Esophagus (tissue), 2 donors: Measurements from ENCODE around the gene LPAR2. TPM values are rescaled to one million over a fixed set of nuclear protein-coding genes. Genes with fewer than 3 reads are reported as not detected.

ENCODE experiments used
- H3K27ac ChIP-seq, 2 donors: one replicate each; pipeline ENCODE4 v1.5.1; 2013; ENCODE audit warnings: low read depth in 2 of 2, mild to moderate bottlenecking in 2 of 2, inconsistent platforms in 1 of 2, low read length in 1 of 2, moderate library complexity in 1 of 2
- H3K27me3 ChIP-seq, 2 donors: one replicate each; pipeline ENCODE4 v1.6.1; 2013; ENCODE audit warnings: low read length in 2 of 2, control low read depth in 1 of 2, mild to moderate bottlenecking in 1 of 2; ENCODE audit not compliant: insufficient read depth in 2 of 2, control insufficient read depth in 1 of 2
- H3K36me3 ChIP-seq, 2 donors: one replicate each; pipeline ENCODE4 v1.6.1; 2013; ENCODE audit warnings: low read length in 1 of 2; ENCODE audit not compliant: control insufficient read depth in 2 of 2, insufficient read depth in 2 of 2
- H3K4me1 ChIP-seq, 2 donors: one replicate each; pipeline ENCODE4 v1.6.1; 2013; ENCODE audit warnings: low read length in 1 of 2; ENCODE audit not compliant: control insufficient read depth in 2 of 2, insufficient read depth in 2 of 2
- H3K4me3 ChIP-seq, 2 donors: one replicate each; pipeline ENCODE4 v1.5.1; 2013; ENCODE audit warnings: low read length in 2 of 2, mild to moderate bottlenecking in 2 of 2, low read depth in 1 of 2, moderate library complexity in 1 of 2
- H3K9me3 ChIP-seq, 2 donors: one replicate each; pipeline ENCODE4 v1.6.1; 2013; ENCODE audit warnings: mild to moderate bottlenecking in 2 of 2, low read depth in 1 of 2, low read length in 1 of 2, moderate library complexity in 1 of 2; ENCODE audit not compliant: control insufficient read depth in 2 of 2, insufficient read depth in 1 of 2
- WGBS, 2 donors: extraction: QIAGEN DNeasy Blood & Tissue Kit; methylation state at CpG; one replicate each; pipeline ENCODE4 v1.1.7; 2013; 5-methylcytosine and 5-hydroxymethylcytosine counted together
- polyA plus RNA-seq, 2 donors: library from polyadenylated mRNA; stranded (reverse); fragments of 200-250 nt; gene quantifications; one replicate each; pipeline ENCODE4 v1.2.3, GENCODE V29; 2013
- donor health status: healthy with polysubstance abuse.
- donor health status: Bipolar disorder and iron deficiency.

The LPAR2 gene
- polyA plus RNA-seq, 2 donors: 8.3 to 10.3 TPM

DNA sequence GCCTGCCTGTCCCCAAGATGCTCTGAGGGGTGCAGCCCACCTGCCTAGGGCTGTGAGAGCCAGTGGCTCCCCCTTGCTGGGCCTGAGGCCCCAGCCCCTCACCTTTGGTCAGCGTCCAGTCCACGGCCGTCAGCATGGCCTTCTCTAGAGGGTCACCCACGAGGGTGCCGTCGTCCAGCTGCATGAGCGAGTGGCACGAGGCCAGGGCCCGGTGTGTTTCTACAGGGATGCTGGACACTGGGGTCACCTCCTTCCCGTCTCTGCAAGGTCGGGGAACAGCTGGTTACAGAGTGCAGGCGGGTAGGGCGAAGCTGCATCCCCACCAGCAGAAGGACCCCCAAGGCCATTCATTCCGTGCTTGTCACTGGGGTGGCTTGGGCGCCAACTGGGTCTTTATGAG, 26.4 kb upstream of the LPAR2 start:
- Histone ChIP-seq H3K4me3 (no peak overlapping the region), H3K9me3 (no peaks in the 10 kb centered on the region), H3K4me1 (peaks cover 0 to 3% of the 10 kb centered on the region in 2 donors), H3K27ac (no peak overlapping the region), H3K27me3 (no peaks in the 10 kb centered on the region), H3K36me3 (peaks cover 39 to 81% of the 10 kb centered on the region in 2 donors)
- WGBS, 2 donors: 93 to 96% methylated on average over 15 of the region's 15 CpGs

- Histone ChIP-seq H3K36me3 (peaks cover 39 to 84% of the 10 kb centered on the region in 2 donors), H3K9me3 (no peaks in the 10 kb centered on the region), H3K4me1 (peaks cover 0 to 2% of the 10 kb centered on the region in 2 donors), H3K27me3 (no peaks in the 10 kb centered on the region), H3K4me3 (no peak overlapping the region), H3K27ac (no peak overlapping the region)
- WGBS, 2 donors: 94 to 95% methylated on average over 23 of the region's 23 CpGs
Measured at GRCh38 chr19:19653597-19654147, 25.7 kb upstream of the LPAR2 start.

DNA sequence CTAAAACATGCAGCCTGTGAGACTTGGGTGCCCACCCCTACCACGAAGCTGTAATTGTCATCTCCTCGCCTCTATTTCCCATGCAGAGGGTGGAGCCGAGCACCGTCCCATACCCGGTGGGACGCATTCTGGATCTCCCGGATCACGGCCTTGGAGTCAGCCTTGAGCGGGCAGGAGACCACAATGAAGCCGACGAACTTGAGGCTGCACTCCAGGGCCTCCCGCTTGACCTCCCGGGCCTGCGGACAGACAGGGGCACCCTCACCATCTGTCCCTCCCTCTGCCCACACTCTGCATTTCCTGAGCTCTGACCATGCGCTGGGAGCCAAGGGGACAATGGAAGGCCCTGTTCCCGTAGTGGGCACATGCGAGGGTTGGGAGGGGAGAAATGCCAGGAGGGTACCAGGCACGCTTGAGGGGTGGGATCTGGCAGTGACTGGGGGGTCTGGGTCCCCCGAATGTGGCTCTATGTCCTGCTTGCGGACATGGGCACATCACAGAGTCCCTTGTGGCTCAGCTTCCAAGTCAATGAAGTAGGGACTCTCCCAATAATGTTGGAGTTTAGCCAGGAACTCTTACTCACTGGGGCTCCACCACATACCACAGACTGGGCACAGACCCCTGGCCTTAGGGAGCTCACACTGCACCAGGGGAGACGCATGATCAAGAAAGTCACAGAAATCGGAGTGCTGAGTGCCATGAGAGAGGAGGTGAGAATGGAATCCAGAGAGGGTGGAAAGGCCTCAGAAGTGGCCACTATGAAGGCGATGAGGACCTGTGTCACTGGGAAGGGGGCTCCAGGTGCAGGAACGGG, 24.7 kb upstream of the LPAR2 start:
- 92 to 94% methylated on average over 24 of the region's 24 CpGs for WGBS, 2 donors
- H3K4me1 ChIP-seq: no peaks in the 10 kb centered on the region
- no peaks in the 10 kb centered on the region for H3K27me3 ChIP-seq
- no peak overlapping the region for H3K4me3 ChIP-seq
- no peaks in the 10 kb centered on the region for H3K9me3 ChIP-seq
- H3K36me3 ChIP-seq: peaks cover 39 to 81% of the 10 kb centered on the region in 2 donors
- no peak overlapping the region for H3K27ac ChIP-seq

DNA sequence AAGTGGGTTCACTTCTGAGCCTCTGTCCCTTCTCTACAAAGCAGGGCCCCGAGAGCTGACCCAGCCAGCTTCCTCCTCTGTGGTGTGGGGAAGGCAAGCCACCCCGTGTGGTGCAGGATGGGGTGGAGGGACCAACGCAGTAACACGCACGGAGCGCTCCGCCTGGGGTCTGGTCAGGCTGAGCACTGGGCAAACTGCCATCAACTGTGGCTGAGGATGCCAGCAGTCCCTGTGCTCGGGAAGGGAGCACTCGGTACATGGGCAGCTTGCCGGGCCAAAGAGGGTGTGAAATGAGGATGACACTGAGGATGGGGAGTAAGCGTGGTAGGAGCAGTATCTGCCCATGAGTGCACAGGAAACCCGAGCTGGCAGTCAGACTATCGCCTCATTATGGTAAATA, 23.1 kb upstream of the LPAR2 start:
- peaks cover 45 to 81% of the 10 kb centered on the region in 2 donors for H3K36me3 ChIP-seq

GRCh38 chr19:19650331-19650730, 22.3 kb upstream of the LPAR2 start:
- Histone ChIP-seq H3K36me3 (peaks cover 40 to 81% of the 10 kb centered on the region in 2 donors), H3K27ac (no peak overlapping the region), H3K9me3 (no peaks in the 10 kb centered on the region), H3K27me3 (no peaks in the 10 kb centered on the region), H3K4me1 (no peaks in the 10 kb centered on the region), H3K4me3 (no peak overlapping the region)
- 91 to 95% methylated on average over 9 of the region's 9 CpGs for WGBS, 2 donors

More for the DNA sequence above, 23.1 kb upstream of the LPAR2 start:
- no peak overlapping the region for H3K27ac ChIP-seq
- no peaks in the 10 kb centered on the region for H3K27me3 ChIP-seq
- no peaks in the 10 kb centered on the region for H3K4me1 ChIP-seq
- H3K9me3 ChIP-seq: no peaks in the 10 kb centered on the region
- WGBS, 2 donors: 73 to 77% methylated on average over 13 of the region's 13 CpGs
- H3K4me3 ChIP-seq: no peak overlapping the region

GRCh38 chr19:19649580-19649995, 21.6 kb upstream of the LPAR2 start:
- Histone ChIP-seq H3K27ac (no peak overlapping the region), H3K9me3 (no peaks in the 10 kb centered on the region), H3K4me3 (no peak overlapping the region), H3K4me1 (no peaks in the 10 kb centered on the region), H3K27me3 (no peaks in the 10 kb centered on the region), H3K36me3 (peaks cover 33 to 78% of the 10 kb centered on the region in 2 donors)
- WGBS, 2 donors: 94 to 96% methylated on average over 19 to 22 of the region's 22 CpGs

- H3K4me3 ChIP-seq: no peak overlapping the region
- no peaks in the 10 kb centered on the region for H3K27me3 ChIP-seq
- H3K27ac ChIP-seq: no peak overlapping the region
- no peaks in the 10 kb centered on the region for H3K4me1 ChIP-seq
- H3K9me3 ChIP-seq: no peaks in the 10 kb centered on the region
- 89 to 91% methylated on average over 6 of the region's 6 CpGs for WGBS, 2 donors
- peaks cover 33 to 74% of the 10 kb centered on the region in 2 donors for H3K36me3 ChIP-seq
Measured at GRCh38 chr19:19649155-19649554, 21.1 kb upstream of the LPAR2 start.

GRCh38 chr19:19647037-19647835, 19.2 kb upstream of the LPAR2 start:
- peaks cover 0 to 3% of the 10 kb centered on the region in 2 donors for H3K4me1 ChIP-seq
- no peak overlapping the region for H3K4me3 ChIP-seq
- H3K27ac ChIP-seq: no peak overlapping the region
- H3K36me3 ChIP-seq: peaks cover 21 to 56% of the 10 kb centered on the region in 2 donors
- WGBS, 2 donors: 89 to 93% methylated on average over 29 of the region's 29 CpGs
- no peaks in the 10 kb centered on the region for H3K9me3 ChIP-seq
- H3K27me3 ChIP-seq: no peaks in the 10 kb centered on the region

GRCh38 chr19:19645233-19645870, 17.3 kb upstream of the LPAR2 start:
- Histone ChIP-seq H3K27me3 (no peaks in the 10 kb centered on the region), H3K27ac (no peak overlapping the region), H3K4me3 (no peak overlapping the region), H3K36me3 (peaks cover 10 to 39% of the 10 kb centered on the region in 2 donors), H3K4me1 (peaks cover 0 to 5% of the 10 kb centered on the region in 2 donors), H3K9me3 (no peaks in the 10 kb centered on the region)
- WGBS, 2 donors: 92% methylated on average over 17 of the region's 17 CpGs
